ENCODE measurements around the gene UGT1A4. TPM values are rescaled to one million over a fixed set of nuclear protein-coding genes. Genes with fewer than 3 reads are reported as not detected.

UGT1A4 gene
- total and polyA plus RNA-seq, 2 of the 8 experiments (the other 6 are each of a cell fraction or from before 2014, with no cell fraction given), result not detected

GRCh38 chr2:233821709-233822100 is 103.2 kb downstream of the UGT1A4 start:
- no peak for DNase-seq (ENCODE audit: low read depth in 1 of 2, low spot score in 2 of 2)
- Histone ChIP-seq H2BK12ac (ENCODE audit: low read depth, low read length) (no peak overlapping the region), H3K36me3 (ENCODE audit: control insufficient read depth in 2 of 4, insufficient read depth in 4 of 4, low read length in 3 of 4) (no peaks in the 10 kb centered on the region), H3K27me3 (replicated peaks in 1 of 4; ENCODE audit: control insufficient read depth in 3 of 4, extremely low read depth in 1 of 4, insufficient read depth in 3 of 4, low read length in 3 of 4) (no peaks in the 10 kb centered on the region), H2AFZ (ENCODE audit: low read length) (no peak overlapping the region), H2BK15ac (ENCODE audit: low read length) (no peak overlapping the region), H3K14ac (ENCODE audit: insufficient read length) (no peak overlapping the region), H4K5ac (ENCODE audit: insufficient read length, low read depth, low read length) (no peak overlapping the region), H3K4me2 (ENCODE audit: insufficient read depth in 1 of 2, low read depth in 2 of 2, low read length in 2 of 2) (no peak overlapping the region), H3K9ac (replicated peaks in 1 of 4; ENCODE audit: extremely low read depth in 1 of 4, low read depth in 3 of 4, low read length in 3 of 4) (no peak overlapping the region), H4K91ac (replicated peaks; ENCODE audit: insufficient read length, low read length) (no peak overlapping the region), H2BK120ac (replicated peaks; ENCODE audit: low read depth, low read length) (no peak overlapping the region), H3K27ac (ENCODE audit: low read depth, low read length) (no peak overlapping the region), H3K23ac (ENCODE audit: insufficient read length) (no peak overlapping the region), H3K23me2 (ENCODE audit: low read depth, low read length) (no peaks in the 10 kb centered on the region), H2BK5ac (ENCODE audit: low read depth, low read length) (no peak overlapping the region), H2BK20ac (ENCODE audit: low read length) (no peak overlapping the region), H4K8ac (ENCODE audit: extremely low read depth, insufficient read depth, low read length) (no peak overlapping the region), H3K56ac (replicated peaks; ENCODE audit: insufficient read length, low read depth, low read length) (no peak overlapping the region), H2AK5ac (ENCODE audit: low read depth, low read length) (no peak overlapping the region), H3K9me3 (ENCODE audit: insufficient read depth in 2 of 2, low read depth in 1 of 2, low read length in 1 of 2) (no peaks in the 10 kb centered on the region), H3K4me3 (ENCODE audit: extremely low read depth in 1 of 4, insufficient read depth in 2 of 4, low read depth in 3 of 4, low read length in 4 of 4) (no peak overlapping the region), H3K4ac (replicated peaks; ENCODE audit: insufficient read length, low read depth, low read length) (no peak overlapping the region), H3K79me2 (ENCODE audit: control insufficient read depth in 1 of 2, insufficient read depth in 2 of 2, low read length in 2 of 2) (no peaks in the 10 kb centered on the region), H3K18ac (ENCODE audit: extremely low read depth, low read length) (no peak overlapping the region), H3K4me1 (replicated peaks in 1 of 4; ENCODE audit: control insufficient read depth in 3 of 4, insufficient read depth in 4 of 4, low read length in 3 of 4) (no peaks in the 10 kb centered on the region), H4K20me1 (replicated peaks in 1 of 2; ENCODE audit: control insufficient read depth in 1 of 2, insufficient read depth in 2 of 2, low read length in 2 of 2) (no peaks in the 10 kb centered on the region), H3K79me1 (ENCODE audit: low read depth, low read length) (no peaks in the 10 kb centered on the region)
- TF ChIP-seq KDM4A (IDR thresholded peaks at IDR 0.05; ENCODE audit: low read depth, low read length, severe bottlenecking), result no peak
- no peak for TF ChIP-seq USF2 (IDR thresholded peaks at IDR 0.05; ENCODE audit: low read length)
- no peak for TF ChIP-seq RAD21 (IDR thresholded peaks at IDR 0.05 in 1 of 2, conservative IDR thresholded peaks at IDR 0.05 in 1 of 2; ENCODE audit: low read depth in 2 of 2, low read length in 2 of 2)
- no peak for TF ChIP-seq EGR1 (IDR thresholded peaks at IDR 0.05; ENCODE audit: borderline replicate concordance, low read depth, low read length)
- no peak for TF ChIP-seq SP1 (IDR thresholded peaks at IDR 0.05; ENCODE audit: low read depth, low read length)
- no peak for TF ChIP-seq SRF (IDR thresholded peaks at IDR 0.05; ENCODE audit: low read depth, low read length)
- TF ChIP-seq CBX5 (IDR thresholded peaks at IDR 0.05; ENCODE audit: low read depth, low read length), result no peak
- no peak for TF ChIP-seq NRF1 (IDR thresholded peaks at IDR 0.05; ENCODE audit: low read depth, low read length)
- TF ChIP-seq TAF1 (IDR thresholded peaks at IDR 0.05; ENCODE audit: low read depth, low read length), result no peak
- TF ChIP-seq RBBP5 (IDR thresholded peaks at IDR 0.05; ENCODE audit: borderline replicate concordance, low read depth, low read length), result no peak
- no peak for TF ChIP-seq TCF12 (IDR thresholded peaks at IDR 0.05; ENCODE audit: low read depth, low read length)
- TF ChIP-seq RFX5 (IDR thresholded peaks at IDR 0.05; ENCODE audit: borderline replicate concordance, low read depth, low read length), result no peak
- no peak for TF ChIP-seq BRCA1 (IDR thresholded peaks at IDR 0.05; ENCODE audit: low read depth, low read length)
- no peak for TF ChIP-seq CHD2 (IDR thresholded peaks at IDR 0.05; ENCODE audit: low read length)
- TF ChIP-seq TAF7 (optimal IDR thresholded peaks at IDR 0.05; ENCODE audit: borderline replicate concordance, low read depth, low read length), result no peak
- ChIA-PET POLR2A (ENCODE audit: partially characterized antibody) (no interaction called here), CTCF (ENCODE audit: partially characterized antibody) (interaction anchor here (2.0 kb wide), 1 partner anchor 373 kb away, joined by 6 read pairs; no protein-coding TSS in a partner anchor)
- no peak for FAIRE-seq
- 95% methylated on average over 8 of the region's 8 CpGs; no CpG with 5 or more reads in 1 of the 2 experiments for WGBS, 2 experiments (ENCODE audit: extremely low coverage in 1 of 2, insufficient coverage in 1 of 2, insufficient read length in 1 of 2, insufficient replicate concordance in 2 of 2, low coverage in 1 of 2, low lambda C conversion rate in 2 of 2, missing lambda C conversion rate in 1 of 2)
